GM13977 (cell line): ENCODE data around the gene USP4.
"Not testable (repeated sequence)": the region's sequence is repeated elsewhere in the genome, so short reads cannot be mapped to it uniquely, and the experiment has no call there.

ENCODE experiments used
- DNase-seq: peaks from one replicate; pipeline ENCODE4 v3.0.0; 2012; ENCODE audit warnings: low spot score
- in situ Hi-C: fragments of 300-500 bp; cut with MboI; formaldehyde crosslinking; loops from one replicate; pipeline ENCODE4 v1.12.0; 2022; ENCODE audit warnings: low sequenced_read_pairs, low pct_unique_long_range_greater_than_20kb, mixed read lengths, inconsistent platforms; ENCODE audit not compliant: unreplicated experiment
- TF ChIP-seq, protein P1 (sequence below): IDR thresholded peaks from 2 replicates; pipeline ENCODE4 v1.5.1; 2012; ENCODE audit warnings: mild to moderate bottlenecking, control low read depth; ENCODE audit not compliant: insufficient read depth; ENCODE audit errors: extremely low read depth, missing control alignments

The USP4 gene

DNA sequence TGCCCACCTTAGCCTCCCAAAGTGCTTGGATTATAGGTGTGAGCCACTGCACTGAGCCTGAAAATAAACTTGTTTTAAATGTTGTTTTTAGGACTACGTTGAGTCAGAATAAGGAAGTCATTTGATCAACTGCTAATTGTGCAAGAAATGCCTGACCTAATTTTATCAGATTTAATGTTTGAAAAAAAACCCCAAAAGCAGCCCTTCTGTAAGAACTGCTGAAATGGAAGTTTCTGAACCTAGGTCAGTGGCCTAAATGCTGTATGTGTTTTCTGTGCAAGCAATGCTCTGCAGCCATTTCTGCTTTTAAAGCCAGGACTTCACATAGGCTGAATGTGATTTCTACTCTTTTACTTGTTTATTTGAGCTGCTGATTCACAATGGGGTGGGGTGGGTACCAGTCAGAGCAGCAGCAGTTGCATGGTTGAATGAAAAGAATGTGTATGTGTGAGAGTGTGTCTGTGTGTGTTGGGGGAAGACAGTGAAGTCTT lies 11.7 kb upstream of the USP4 start:
- no peak for DNase-seq
- in situ Hi-C loops: no loop called here
- TF ChIP-seq, protein P1, sequence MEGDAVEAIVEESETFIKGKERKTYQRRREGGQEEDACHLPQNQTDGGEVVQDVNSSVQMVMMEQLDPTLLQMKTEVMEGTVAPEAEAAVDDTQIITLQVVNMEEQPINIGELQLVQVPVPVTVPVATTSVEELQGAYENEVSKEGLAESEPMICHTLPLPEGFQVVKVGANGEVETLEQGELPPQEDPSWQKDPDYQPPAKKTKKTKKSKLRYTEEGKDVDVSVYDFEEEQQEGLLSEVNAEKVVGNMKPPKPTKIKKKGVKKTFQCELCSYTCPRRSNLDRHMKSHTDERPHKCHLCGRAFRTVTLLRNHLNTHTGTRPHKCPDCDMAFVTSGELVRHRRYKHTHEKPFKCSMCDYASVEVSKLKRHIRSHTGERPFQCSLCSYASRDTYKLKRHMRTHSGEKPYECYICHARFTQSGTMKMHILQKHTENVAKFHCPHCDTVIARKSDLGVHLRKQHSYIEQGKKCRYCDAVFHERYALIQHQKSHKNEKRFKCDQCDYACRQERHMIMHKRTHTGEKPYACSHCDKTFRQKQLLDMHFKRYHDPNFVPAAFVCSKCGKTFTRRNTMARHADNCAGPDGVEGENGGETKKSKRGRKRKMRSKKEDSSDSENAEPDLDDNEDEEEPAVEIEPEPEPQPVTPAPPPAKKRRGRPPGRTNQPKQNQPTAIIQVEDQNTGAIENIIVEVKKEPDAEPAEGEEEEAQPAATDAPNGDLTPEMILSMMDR: no peak

DNA sequence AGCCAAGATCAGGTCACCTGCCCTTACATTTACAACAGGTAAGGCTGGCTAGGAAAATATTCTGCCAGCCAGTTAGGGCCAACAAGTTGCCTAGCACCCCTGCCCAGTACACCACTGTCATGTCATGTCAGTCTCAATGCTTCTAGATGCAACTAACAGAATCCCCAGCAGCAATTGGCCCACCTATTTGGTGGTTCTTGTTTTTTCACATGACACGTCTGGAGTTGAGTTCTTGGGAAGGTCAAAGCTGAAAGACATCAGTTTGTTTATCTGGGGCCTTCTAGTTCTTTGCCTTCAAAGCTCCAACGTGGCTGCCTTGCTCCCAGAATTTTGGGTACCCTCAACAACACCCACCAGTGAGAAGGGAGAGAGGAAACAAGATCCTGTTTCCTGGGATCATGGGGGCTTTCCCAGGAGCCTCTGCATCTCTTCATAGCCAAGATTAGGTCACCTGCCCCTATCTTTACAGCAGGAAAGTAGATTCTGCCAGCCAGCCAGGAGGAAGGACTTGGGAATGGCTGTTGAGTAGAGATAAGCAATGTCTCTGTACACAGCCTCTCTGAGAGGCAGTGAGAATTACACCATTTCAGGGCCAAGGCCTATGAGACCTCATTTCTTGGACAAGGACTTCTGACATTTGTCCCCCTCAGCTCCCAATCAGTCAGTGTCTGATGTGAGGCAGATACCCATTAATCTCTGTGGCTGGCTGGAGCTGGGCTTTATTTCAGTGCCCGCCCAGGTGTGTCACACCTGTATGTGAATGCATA lies 9.7 kb upstream of the USP4 start:
- DNase-seq: no peak
- TF ChIP-seq, protein P1: no peak
- in situ Hi-C loops: loop anchor here (10.0 kb wide), 1 partner anchor 85 kb away; no protein-coding TSS in a partner anchor

DNA sequence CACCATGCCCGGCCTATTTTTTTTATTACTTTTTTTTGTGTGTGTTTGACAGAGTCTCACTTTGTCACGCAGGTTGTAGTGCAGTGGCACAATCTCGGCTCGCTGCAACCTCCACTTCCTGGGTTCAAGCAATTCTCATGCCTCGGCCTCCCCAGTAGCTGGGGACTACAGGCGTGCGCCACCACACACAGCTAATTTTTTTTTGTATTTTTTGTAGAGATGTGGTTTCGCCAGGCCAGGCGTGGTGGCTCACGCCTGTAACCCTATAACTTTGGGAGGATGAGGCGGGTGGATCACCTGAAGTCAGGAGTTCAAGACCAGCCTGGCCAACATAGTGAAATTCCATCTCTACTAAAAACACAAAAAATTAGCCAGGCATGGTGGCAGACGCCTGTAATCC lies 8.5 kb upstream of the USP4 start:
- not testable (repeated sequence) for DNase-seq

DNA sequence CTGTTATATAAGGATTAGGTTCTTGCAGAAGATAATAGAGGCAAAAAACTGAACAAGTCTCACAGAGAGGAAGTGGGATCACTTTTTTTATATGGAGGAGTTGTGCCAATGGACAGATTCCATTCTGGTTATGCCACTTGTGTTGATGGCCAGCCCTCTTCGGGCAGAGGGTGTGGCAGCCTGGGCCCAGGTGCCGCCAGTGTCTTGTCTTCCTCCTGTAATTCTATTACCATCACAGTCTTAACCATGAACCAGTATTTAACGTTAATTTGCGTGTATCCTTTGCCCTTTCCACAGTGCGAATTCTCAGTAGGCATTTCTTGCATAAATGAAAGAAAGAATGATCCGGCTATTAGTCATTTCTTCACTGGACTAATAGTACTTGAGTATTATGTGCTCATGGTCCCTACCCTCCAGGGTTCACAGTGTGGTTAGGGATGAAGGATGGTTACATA lies 7.0 kb upstream of the USP4 start:
- DNase-seq: no peak
- in situ Hi-C loops: loop anchor here (10.0 kb wide), 1 partner anchor 88 kb away; no protein-coding TSS in a partner anchor
- TF ChIP-seq, protein P1: no peak

More for the DNA sequence above, 8.5 kb upstream of the USP4 start:
- in situ Hi-C loops: loop anchor here (10.0 kb wide), 1 partner anchor 86 kb away; no protein-coding TSS in a partner anchor

DNA sequence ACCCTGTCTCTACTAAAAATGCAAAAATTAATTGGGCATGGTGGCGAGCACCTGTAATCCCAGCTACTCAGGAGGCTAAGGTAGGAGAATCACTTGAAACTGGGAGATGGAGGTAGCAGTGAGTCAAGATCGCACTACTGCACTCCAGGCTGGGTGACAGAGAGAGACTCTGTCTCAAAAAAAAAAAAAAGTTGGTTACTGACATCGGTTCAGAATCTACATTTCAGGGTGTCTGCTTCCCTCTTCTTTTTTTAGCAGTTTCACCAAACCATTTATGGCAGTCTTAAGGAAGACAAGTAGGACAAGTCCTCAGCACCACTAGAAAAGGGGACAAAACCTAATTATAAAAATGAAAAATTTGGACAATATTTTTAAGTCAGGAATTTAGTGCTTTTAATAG lies 3.3 kb upstream of the USP4 start:
- TF ChIP-seq, protein P1: no peak
- in situ Hi-C loops: loop anchor here (10.0 kb wide), 1 partner anchor 92 kb away; no protein-coding TSS in a partner anchor
- DNase-seq: no peak

DNA sequence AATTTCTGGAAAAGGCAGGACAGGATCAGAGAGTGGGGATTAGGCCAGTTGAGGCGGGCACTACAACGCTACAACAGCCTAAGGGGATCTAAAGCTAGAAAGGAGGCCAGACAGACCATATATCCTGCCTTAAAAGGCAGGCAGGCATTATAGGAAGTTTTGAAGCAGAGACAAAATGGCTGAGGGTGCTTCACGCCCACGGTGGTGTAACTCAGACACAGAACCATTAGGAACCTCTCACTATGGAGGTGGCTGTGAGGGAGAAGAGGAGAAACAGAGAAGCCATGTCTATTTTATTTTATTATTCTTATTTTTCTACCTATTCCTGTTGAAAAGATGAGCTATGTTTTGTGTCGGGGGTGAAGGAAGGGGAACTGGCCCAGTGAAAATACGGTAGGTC lies 2.1 kb upstream of the USP4 start:
- in situ Hi-C loops: loop anchor here (10.0 kb wide), 1 partner anchor 93 kb away; no protein-coding TSS in a partner anchor
- TF ChIP-seq, protein P1: no peak
- no peak for DNase-seq

DNA sequence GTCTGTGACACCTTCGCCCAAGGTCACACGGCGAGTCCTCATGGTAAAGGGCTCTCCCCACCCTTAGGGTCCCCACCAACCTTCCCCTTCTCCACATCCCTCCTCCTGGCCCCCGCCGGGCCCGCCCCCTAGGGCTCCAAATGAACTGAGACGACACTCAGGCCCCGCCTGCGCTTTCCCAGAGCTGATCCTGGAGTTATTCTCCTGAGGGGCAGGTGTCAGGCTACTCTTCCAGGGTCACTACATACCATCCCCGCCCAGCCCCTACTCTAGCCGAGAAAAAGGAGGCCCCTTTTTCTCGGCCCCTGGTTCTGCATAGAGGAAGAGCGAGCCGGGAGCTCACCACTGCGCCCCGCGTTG lies 292 bp downstream of the USP4 start:
- no peak for DNase-seq
- in situ Hi-C loops: no loop called here
- TF ChIP-seq, protein P1: no peak
